GM12878 (cell line): ENCODE results near the gene LRSAM1. TPM values are rescaled to one million over a fixed set of nuclear protein-coding genes. Genes with fewer than 3 reads are reported as not detected.

Experiments used
- CHD2 ChIP-seq: IDR thresholded peaks from 2 replicates; pipeline ENCODE4 v1.6.1; 2011; ENCODE audit warnings: low read depth, low read length, improper control_type of control experiment, borderline replicate concordance
- FOXM1 ChIP-seq: IDR thresholded peaks from 2 replicates; pipeline ENCODE4 v1.6.1; 2012; ENCODE audit warnings: low read depth, mild to moderate bottlenecking, inconsistent platforms, low read length, moderate library complexity
- RAD21 ChIP-seq: IDR thresholded peaks from 2 replicates; pipeline ENCODE4 v1.6.1; 2011; ENCODE audit warnings: mild to moderate bottlenecking, low read depth, low read length, moderate library complexity; ENCODE audit not compliant: insufficient read depth
- STAT1 ChIP-seq: fragments of 450-650 bp; conservative IDR thresholded peaks from 2 replicates; pipeline ENCODE4 v1.6.1; 2014; ENCODE audit warnings: antibody characterized with exemption, mild to moderate bottlenecking
- WRNIP1 ChIP-seq: IDR thresholded peaks from 2 replicates; pipeline ENCODE4 v1.6.1; 2011; ENCODE audit warnings: low read depth, low read length, improper control_type of control experiment, borderline replicate concordance
- polyA plus RNA-seq, 11 experiments: library from polyadenylated mRNA; depleted of rRNA in 4 of 11; unstranded in 6 of 11; stranded (reverse) in 5 of 11; fragments of >200 nt; fragmentation: Nextera tagmentation in 4 of 11; fragmentation: Illumina TruSeq in 1 of 11; extraction: Ambion mirVana in 4 of 11; extraction: Trizol in 1 of 11; gene quantifications; 1 replicate in 1 of 11; 2 replicates in 10 of 11; pipeline versions ENCODE4 v1.2.1 to v1.2.3, GENCODE V29; 2011 to 2016; ENCODE audit warnings: inconsistent platforms in 2 of 11, missing spikeins in 2 of 11, low read depth in 1 of 11
- total RNA-seq, 4 experiments: library from RNA; depleted of rRNA in 3 of 4; stranded (reverse); fragments of >200 nt in 3 of 4; fragmentation: Illumina TruSeq in 1 of 4; extraction: Trizol in 1 of 4; gene quantifications; 2 replicates each; pipeline versions ENCODE4 v1.2.1 to v1.2.3, GENCODE V29; 2013 to 2021
- TF ChIP-seq, protein P1 (sequence below): fragments of 450-650 bp; IDR thresholded peaks from 2 replicates; pipeline ENCODE4 v1.6.1; 2017; ENCODE audit warnings: mild to moderate bottlenecking, moderate library complexity
- TF ChIP-seq, protein P2 (sequence below): IDR thresholded peaks from 2 replicates; pipeline ENCODE4 v1.6.1; 2012; ENCODE audit warnings: low read length, inconsistent platforms
- TF ChIP-seq, protein P3 (sequence below): IDR thresholded peaks from 2 replicates; pipeline ENCODE4 v1.6.1; 2012; ENCODE audit warnings: low read depth, low read length, improper control_type of control experiment
- TF ChIP-seq, protein P4 (sequence below): fragments of 450-650 bp; IDR thresholded peaks from 2 replicates; pipeline ENCODE4 v1.6.1; 2018; ENCODE audit warnings: mild to moderate bottlenecking, low read depth, moderate library complexity; ENCODE audit not compliant: partially characterized antibody

Gene LRSAM1
- total and polyA plus RNA-seq, 10 of the 15 experiments (the other 5 are each of a cell fraction or from before 2014, with no cell fraction given): 0.14 to 23.4 (median 11.7) TPM

DNA sequence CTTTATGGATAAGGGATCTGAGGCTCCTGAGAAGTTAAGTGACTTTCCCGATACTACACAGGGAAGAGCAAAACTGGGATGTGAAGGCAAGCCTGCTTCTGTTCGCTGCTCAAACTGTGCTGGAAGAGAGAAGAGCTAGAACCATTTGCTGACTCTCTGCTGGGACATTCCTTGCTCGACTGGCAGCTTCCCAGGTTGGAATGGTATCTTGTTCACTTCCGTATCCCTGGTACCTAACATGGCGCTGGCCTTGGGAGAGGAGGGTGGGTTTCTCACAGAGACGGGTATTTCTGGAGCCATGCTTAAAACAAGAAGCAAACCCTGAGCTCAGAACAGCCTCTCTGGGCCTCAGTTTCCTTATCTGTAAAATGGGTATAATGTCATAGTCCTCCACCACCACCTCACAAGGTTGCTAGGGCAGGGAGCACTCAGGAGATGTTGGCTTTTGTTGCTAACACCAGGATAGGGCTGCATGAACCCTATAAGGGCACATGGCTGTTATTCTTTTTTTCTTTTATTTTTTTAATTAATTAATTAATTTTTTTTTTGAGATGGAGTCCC lies 92.7 kb downstream of the LRSAM1 start (continued):
- TF ChIP-seq, protein P1, sequence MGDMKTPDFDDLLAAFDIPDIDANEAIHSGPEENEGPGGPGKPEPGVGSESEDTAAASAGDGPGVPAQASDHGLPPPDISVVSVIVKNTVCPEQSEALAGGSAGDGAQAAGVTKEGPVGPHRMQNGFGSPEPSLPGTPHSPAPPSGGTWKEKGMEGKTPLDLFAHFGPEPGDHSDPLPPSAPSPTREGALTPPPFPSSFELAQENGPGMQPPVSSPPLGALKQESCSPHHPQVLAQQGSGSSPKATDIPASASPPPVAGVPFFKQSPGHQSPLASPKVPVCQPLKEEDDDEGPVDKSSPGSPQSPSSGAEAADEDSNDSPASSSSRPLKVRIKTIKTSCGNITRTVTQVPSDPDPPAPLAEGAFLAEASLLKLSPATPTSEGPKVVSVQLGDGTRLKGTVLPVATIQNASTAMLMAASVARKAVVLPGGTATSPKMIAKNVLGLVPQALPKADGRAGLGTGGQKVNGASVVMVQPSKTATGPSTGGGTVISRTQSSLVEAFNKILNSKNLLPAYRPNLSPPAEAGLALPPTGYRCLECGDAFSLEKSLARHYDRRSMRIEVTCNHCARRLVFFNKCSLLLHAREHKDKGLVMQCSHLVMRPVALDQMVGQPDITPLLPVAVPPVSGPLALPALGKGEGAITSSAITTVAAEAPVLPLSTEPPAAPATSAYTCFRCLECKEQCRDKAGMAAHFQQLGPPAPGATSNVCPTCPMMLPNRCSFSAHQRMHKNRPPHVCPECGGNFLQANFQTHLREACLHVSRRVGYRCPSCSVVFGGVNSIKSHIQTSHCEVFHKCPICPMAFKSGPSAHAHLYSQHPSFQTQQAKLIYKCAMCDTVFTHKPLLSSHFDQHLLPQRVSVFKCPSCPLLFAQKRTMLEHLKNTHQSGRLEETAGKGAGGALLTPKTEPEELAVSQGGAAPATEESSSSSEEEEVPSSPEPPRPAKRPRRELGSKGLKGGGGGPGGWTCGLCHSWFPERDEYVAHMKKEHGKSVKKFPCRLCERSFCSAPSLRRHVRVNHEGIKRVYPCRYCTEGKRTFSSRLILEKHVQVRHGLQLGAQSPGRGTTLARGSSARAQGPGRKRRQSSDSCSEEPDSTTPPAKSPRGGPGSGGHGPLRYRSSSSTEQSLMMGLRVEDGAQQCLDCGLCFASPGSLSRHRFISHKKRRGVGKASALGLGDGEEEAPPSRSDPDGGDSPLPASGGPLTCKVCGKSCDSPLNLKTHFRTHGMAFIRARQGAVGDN: no peak
- no peak for TF ChIP-seq WRNIP1
- TF ChIP-seq, protein P2, sequence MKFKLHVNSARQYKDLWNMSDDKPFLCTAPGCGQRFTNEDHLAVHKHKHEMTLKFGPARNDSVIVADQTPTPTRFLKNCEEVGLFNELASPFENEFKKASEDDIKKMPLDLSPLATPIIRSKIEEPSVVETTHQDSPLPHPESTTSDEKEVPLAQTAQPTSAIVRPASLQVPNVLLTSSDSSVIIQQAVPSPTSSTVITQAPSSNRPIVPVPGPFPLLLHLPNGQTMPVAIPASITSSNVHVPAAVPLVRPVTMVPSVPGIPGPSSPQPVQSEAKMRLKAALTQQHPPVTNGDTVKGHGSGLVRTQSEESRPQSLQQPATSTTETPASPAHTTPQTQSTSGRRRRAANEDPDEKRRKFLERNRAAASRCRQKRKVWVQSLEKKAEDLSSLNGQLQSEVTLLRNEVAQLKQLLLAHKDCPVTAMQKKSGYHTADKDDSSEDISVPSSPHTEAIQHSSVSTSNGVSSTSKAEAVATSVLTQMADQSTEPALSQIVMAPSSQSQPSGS: no peak
- TF ChIP-seq CHD2: no peak
- TF ChIP-seq, protein P3, sequence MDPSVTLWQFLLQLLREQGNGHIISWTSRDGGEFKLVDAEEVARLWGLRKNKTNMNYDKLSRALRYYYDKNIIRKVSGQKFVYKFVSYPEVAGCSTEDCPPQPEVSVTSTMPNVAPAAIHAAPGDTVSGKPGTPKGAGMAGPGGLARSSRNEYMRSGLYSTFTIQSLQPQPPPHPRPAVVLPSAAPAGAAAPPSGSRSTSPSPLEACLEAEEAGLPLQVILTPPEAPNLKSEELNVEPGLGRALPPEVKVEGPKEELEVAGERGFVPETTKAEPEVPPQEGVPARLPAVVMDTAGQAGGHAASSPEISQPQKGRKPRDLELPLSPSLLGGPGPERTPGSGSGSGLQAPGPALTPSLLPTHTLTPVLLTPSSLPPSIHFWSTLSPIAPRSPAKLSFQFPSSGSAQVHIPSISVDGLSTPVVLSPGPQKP: no peak
- TF ChIP-seq, protein P4, sequence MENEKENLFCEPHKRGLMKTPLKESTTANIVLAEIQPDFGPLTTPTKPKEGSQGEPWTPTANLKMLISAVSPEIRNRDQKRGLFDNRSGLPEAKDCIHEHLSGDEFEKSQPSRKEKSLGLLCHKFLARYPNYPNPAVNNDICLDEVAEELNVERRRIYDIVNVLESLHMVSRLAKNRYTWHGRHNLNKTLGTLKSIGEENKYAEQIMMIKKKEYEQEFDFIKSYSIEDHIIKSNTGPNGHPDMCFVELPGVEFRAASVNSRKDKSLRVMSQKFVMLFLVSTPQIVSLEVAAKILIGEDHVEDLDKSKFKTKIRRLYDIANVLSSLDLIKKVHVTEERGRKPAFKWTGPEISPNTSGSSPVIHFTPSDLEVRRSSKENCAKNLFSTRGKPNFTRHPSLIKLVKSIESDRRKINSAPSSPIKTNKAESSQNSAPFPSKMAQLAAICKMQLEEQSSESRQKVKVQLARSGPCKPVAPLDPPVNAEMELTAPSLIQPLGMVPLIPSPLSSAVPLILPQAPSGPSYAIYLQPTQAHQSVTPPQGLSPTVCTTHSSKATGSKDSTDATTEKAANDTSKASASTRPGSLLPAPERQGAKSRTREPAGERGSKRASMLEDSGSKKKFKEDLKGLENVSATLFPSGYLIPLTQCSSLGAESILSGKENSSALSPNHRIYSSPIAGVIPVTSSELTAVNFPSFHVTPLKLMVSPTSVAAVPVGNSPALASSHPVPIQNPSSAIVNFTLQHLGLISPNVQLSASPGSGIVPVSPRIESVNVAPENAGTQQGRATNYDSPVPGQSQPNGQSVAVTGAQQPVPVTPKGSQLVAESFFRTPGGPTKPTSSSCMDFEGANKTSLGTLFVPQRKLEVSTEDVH: no peak
- no peak for TF ChIP-seq RAD21
- TF ChIP-seq FOXM1: no peak
- TF ChIP-seq STAT1: no peak
